H9 (cell line): ENCODE data around the gene GLYATL2. TPM values are rescaled to one million over a fixed set of nuclear protein-coding genes. Genes with fewer than 3 reads are reported as not detected.

ENCODE experiments used
- DNase-seq: peaks from one replicate; pipeline ENCODE4 v3.0.0-alpha.2; 2017
- H2AFZ ChIP-seq: one replicate; pipeline ENCODE4 v1.6.1; 2013; ENCODE audit warnings: mild to moderate bottlenecking, low read length, control low read depth, moderate library complexity
- H2AK5ac ChIP-seq: 2 replicates; pipeline ENCODE4 v1.6.1; 2013; ENCODE audit warnings: low read length, control low read depth, mixed read lengths; ENCODE audit not compliant: insufficient read length
- H2BK120ac ChIP-seq: one replicate; pipeline ENCODE4 v1.6.1; 2013; ENCODE audit warnings: low read depth, mild to moderate bottlenecking, low read length, control low read depth, inconsistent platforms; ENCODE audit not compliant: poor library complexity, severe bottlenecking
- H2BK12ac ChIP-seq: 2 replicates; pipeline ENCODE4 v1.6.1; 2013; ENCODE audit warnings: low read length, control low read depth, mixed read lengths, low read depth; ENCODE audit not compliant: insufficient read length
- H2BK15ac ChIP-seq: 2 replicates; pipeline ENCODE4 v1.6.1; 2013; ENCODE audit warnings: low read depth, low read length, control low read depth
- H2BK20ac ChIP-seq: one replicate; pipeline ENCODE4 v1.6.1; 2013; ENCODE audit warnings: low read depth, mild to moderate bottlenecking, low read length, control low read depth, inconsistent platforms; ENCODE audit not compliant: poor library complexity, severe bottlenecking
- H2BK5ac ChIP-seq: 2 replicates; pipeline ENCODE4 v1.6.1; 2013; ENCODE audit warnings: low read length, control low read depth, mixed read lengths; ENCODE audit not compliant: insufficient read length
- H3K14ac ChIP-seq: 2 replicates; pipeline ENCODE4 v1.6.1; 2013; ENCODE audit warnings: low read length, control low read depth; ENCODE audit not compliant: insufficient read depth
- H3K18ac ChIP-seq: 2 replicates; pipeline ENCODE4 v1.6.1; 2013; ENCODE audit warnings: low read depth, mild to moderate bottlenecking, mixed read lengths, low read length, control low read depth; ENCODE audit not compliant: insufficient read length
- H3K23ac ChIP-seq: 2 replicates; pipeline ENCODE4 v1.6.1; 2013; ENCODE audit warnings: low read length, control low read depth, mixed read lengths, low read depth; ENCODE audit not compliant: insufficient read length
- H3K23me2 ChIP-seq: 2 replicates; pipeline ENCODE4 v1.6.1; 2013; ENCODE audit warnings: low read depth, mild to moderate bottlenecking, mixed read lengths, low read length, control low read depth; ENCODE audit not compliant: insufficient read length, poor library complexity, severe bottlenecking
- H3K27ac ChIP-seq: 2 replicates; pipeline ENCODE4 v1.5.1; 2013; ENCODE audit warnings: low read length, control low read depth, mixed read lengths, low read depth; ENCODE audit not compliant: insufficient read length
- H3K27me3 ChIP-seq: 2 replicates; pipeline ENCODE4 v1.6.1; 2013; ENCODE audit warnings: low read length, control low read depth, inconsistent platforms; ENCODE audit not compliant: insufficient read depth
- H3K4ac ChIP-seq: 2 replicates; pipeline ENCODE4 v1.6.1; 2013; ENCODE audit warnings: low read depth, mild to moderate bottlenecking, control low read depth, inconsistent platforms, low read length, moderate library complexity
- H3K4me1 ChIP-seq: 2 replicates; pipeline ENCODE4 v1.6.1; 2013; ENCODE audit warnings: low read length, control low read depth, inconsistent platforms; ENCODE audit not compliant: insufficient read depth
- H3K4me2 ChIP-seq: 2 replicates; pipeline ENCODE4 v1.6.1; 2013; ENCODE audit warnings: low read length, control low read depth, mixed read lengths; ENCODE audit not compliant: insufficient read length, insufficient read depth
- H3K56ac ChIP-seq: 2 replicates; pipeline ENCODE4 v1.6.1; 2013; ENCODE audit warnings: low read depth, mild to moderate bottlenecking, mixed read lengths, low read length, control low read depth; ENCODE audit not compliant: insufficient read length
- H3K79me1 ChIP-seq: 2 replicates; pipeline ENCODE4 v1.6.1; 2013; ENCODE audit warnings: low read depth, mild to moderate bottlenecking, moderate library complexity, low read length, control low read depth, inconsistent platforms; ENCODE audit not compliant: insufficient read depth, poor library complexity, severe bottlenecking
- H3K79me2 ChIP-seq: 2 replicates; pipeline ENCODE4 v1.6.1; 2013; ENCODE audit warnings: low read length, control low read depth, inconsistent platforms; ENCODE audit not compliant: insufficient read depth
- H3K9ac ChIP-seq: 2 replicates; pipeline ENCODE4 v1.6.1; 2013; ENCODE audit warnings: low read length, control low read depth, mixed read lengths; ENCODE audit not compliant: insufficient read length; ENCODE audit errors: extremely low read depth
- H3K9me3 ChIP-seq: one replicate; pipeline ENCODE4 v1.6.1; 2013; ENCODE audit warnings: low read depth, low read length, inconsistent platforms; ENCODE audit not compliant: control insufficient read depth
- H3T11ph ChIP-seq: one replicate; pipeline ENCODE4 v1.6.1; 2013; ENCODE audit warnings: mild to moderate bottlenecking, low read length, control low read depth, inconsistent platforms
- H4K20me1 ChIP-seq: one replicate; pipeline ENCODE4 v1.6.1; 2013; ENCODE audit not compliant: control insufficient read depth, insufficient read length, insufficient read depth
- H4K5ac ChIP-seq: 2 replicates; pipeline ENCODE4 v1.6.1; 2013; ENCODE audit warnings: low read depth, mild to moderate bottlenecking, mixed read lengths, low read length, control low read depth; ENCODE audit not compliant: insufficient read length
- H4K8ac ChIP-seq: replicated peaks from 2 replicates; pipeline ENCODE4 v1.6.1; 2013; ENCODE audit warnings: low read length, control low read depth, mixed read lengths, low read depth; ENCODE audit not compliant: insufficient read length
- H4K91ac ChIP-seq: 2 replicates; pipeline ENCODE4 v1.6.1; 2013; ENCODE audit warnings: low read depth, mild to moderate bottlenecking, moderate library complexity, mixed read lengths, low read length, control low read depth; ENCODE audit not compliant: insufficient read length
- H3K27ac Mint-ChIP-seq, 3 experiments: 2 replicates in 2 of 3; 3 replicates in 1 of 3; pipeline ENCODE4 v1.8.0; 2020 to 2021; ENCODE audit warnings: mixed read lengths in 3 of 3, mild to moderate bottlenecking in 1 of 3, moderate library complexity in 1 of 3
- H3K27me3 Mint-ChIP-seq: 2 replicates; pipeline ENCODE4 v1.8.0; 2021; ENCODE audit warnings: low read depth, mild to moderate bottlenecking, moderate library complexity, mixed read lengths
- H3K36me3 Mint-ChIP-seq, 3 experiments: 2 replicates in 2 of 3; 3 replicates in 1 of 3; pipeline ENCODE4 v1.8.0; 2020 to 2021; ENCODE audit warnings: low read depth in 3 of 3, mixed read lengths in 3 of 3; ENCODE audit not compliant: insufficient read depth in 1 of 3
- H3K4me1 Mint-ChIP-seq, 2 experiments: 2 replicates each; pipeline ENCODE4 v1.8.0; 2020; ENCODE audit warnings: mixed read lengths in 2 of 2
- H3K4me3 Mint-ChIP-seq, 2 experiments: 2 replicates in 1 of 2; 3 replicates in 1 of 2; pipeline ENCODE4 v1.8.0; 2020 to 2021; ENCODE audit warnings: mild to moderate bottlenecking in 2 of 2, mixed read lengths in 2 of 2, moderate library complexity in 1 of 2
- H3K9me3 Mint-ChIP-seq, 2 experiments: 2 replicates in 1 of 2; 3 replicates in 1 of 2; pipeline ENCODE4 v1.8.0; 2020; ENCODE audit warnings: mild to moderate bottlenecking in 2 of 2, mixed read lengths in 2 of 2, moderate library complexity in 1 of 2
- total RNA-seq: library from RNA; stranded (reverse); gene quantifications from 2 replicates; pipeline ENCODE4 v1.2.1, GENCODE V29; 2021
- TF ChIP-seq, protein P1 (sequence below): fragments of 200-600 bp; sonication (generic); conservative IDR thresholded peaks from 3 replicates; pipeline ENCODE4 v1.8.0; 2021; ENCODE audit warnings: antibody characterized with exemption, mild to moderate bottlenecking

The GLYATL2 gene
- total RNA-seq, 1 experiment from 2014 or later: not detected

- Histone ChIP-seq H2BK5ac (no peak overlapping the region), H3K56ac (no peak overlapping the region), H3K18ac (no peak overlapping the region), H3K23me2 (no peaks in the 10 kb centered on the region), H4K20me1 (no peaks in the 10 kb centered on the region), H3K14ac (no peak overlapping the region), H3K9me3 (peaks cover 30% of the 10 kb centered on the region), H2BK20ac (no peak overlapping the region), H3K23ac (no peak overlapping the region), H2AK5ac (no peak overlapping the region), H3K9ac (no peak overlapping the region), H2BK120ac (no peak overlapping the region), H4K91ac (no peak overlapping the region), H3K27me3 (no peaks in the 10 kb centered on the region), H3K4ac (no peak overlapping the region), H3K79me2 (no peaks in the 10 kb centered on the region), H3K4me1 (no peaks in the 10 kb centered on the region), H4K8ac (no peak overlapping the region), H2BK12ac (no peak overlapping the region), H3K27ac (no peak overlapping the region), H2AFZ (no peak overlapping the region), H4K5ac (no peak overlapping the region), H3K79me1 (no peaks in the 10 kb centered on the region), H3T11ph (no peak overlapping the region), H2BK15ac (no peak overlapping the region), H3K4me2 (no peak overlapping the region)
- Mint-ChIP-seq H3K36me3 (peaks cover 2 to 21% (median 11%) of the 10 kb centered on the region in 3 experiments; a peak in 4 of 7 replicates), H3K4me1 (no peaks in the 10 kb centered on the region), H3K27ac (no peak overlapping the region), H3K4me3 (no peak overlapping the region), H3K9me3 (peaks cover 75 to 91% of the 10 kb centered on the region in 2 experiments), H3K27me3 (0 out of 2 replicates have a peak, but pooled peaks cover 1% of the 10 kb centered on the region)
- TF ChIP-seq, protein P1, sequence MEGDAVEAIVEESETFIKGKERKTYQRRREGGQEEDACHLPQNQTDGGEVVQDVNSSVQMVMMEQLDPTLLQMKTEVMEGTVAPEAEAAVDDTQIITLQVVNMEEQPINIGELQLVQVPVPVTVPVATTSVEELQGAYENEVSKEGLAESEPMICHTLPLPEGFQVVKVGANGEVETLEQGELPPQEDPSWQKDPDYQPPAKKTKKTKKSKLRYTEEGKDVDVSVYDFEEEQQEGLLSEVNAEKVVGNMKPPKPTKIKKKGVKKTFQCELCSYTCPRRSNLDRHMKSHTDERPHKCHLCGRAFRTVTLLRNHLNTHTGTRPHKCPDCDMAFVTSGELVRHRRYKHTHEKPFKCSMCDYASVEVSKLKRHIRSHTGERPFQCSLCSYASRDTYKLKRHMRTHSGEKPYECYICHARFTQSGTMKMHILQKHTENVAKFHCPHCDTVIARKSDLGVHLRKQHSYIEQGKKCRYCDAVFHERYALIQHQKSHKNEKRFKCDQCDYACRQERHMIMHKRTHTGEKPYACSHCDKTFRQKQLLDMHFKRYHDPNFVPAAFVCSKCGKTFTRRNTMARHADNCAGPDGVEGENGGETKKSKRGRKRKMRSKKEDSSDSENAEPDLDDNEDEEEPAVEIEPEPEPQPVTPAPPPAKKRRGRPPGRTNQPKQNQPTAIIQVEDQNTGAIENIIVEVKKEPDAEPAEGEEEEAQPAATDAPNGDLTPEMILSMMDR: no peak
- no peak for DNase-seq
Measured at GRCh38 chr11:58856806-58857205, 12.3 kb upstream of the GLYATL2 start.
